Loucy (cell line): ENCODE measurements around the gene COX4I2.

Source experiments
- EZH2phosphoT487 ChIP-seq: fragments of 200-600 bp; IDR thresholded peaks from 2 replicates; pipeline ENCODE4 v1.6.1; 2018; ENCODE audit warnings: antibody characterized with exemption, mild to moderate bottlenecking, moderate library complexity, borderline replicate concordance
- TF ChIP-seq, protein P1 (sequence below): fragments of 200-600 bp; sonication (generic); conservative IDR thresholded peaks from 2 replicates; pipeline ENCODE4 v1.5.1; 2014; ENCODE audit warnings: mild to moderate bottlenecking, antibody characterized with exemption, low read length

DNA sequence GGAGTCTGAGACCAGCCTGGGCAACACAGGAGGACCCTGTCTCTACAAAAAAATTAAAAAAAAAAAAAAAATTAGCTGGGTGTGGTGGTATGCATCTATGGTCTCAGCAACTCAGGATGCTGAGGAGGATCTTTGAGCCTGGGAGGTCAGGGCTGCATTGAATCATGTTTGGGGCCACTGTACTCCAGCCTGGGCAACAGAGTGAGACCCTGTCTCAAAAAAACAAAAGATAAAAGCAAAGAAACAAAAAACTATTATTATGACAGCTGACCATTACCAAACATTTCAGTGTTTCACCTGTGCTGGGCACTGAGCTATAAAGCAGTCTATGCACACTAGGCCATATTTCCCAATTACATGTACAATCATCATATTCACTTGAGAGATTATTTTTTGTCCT lies 35.7 kb downstream of the COX4I2 start:
- TF ChIP-seq, protein P1, sequence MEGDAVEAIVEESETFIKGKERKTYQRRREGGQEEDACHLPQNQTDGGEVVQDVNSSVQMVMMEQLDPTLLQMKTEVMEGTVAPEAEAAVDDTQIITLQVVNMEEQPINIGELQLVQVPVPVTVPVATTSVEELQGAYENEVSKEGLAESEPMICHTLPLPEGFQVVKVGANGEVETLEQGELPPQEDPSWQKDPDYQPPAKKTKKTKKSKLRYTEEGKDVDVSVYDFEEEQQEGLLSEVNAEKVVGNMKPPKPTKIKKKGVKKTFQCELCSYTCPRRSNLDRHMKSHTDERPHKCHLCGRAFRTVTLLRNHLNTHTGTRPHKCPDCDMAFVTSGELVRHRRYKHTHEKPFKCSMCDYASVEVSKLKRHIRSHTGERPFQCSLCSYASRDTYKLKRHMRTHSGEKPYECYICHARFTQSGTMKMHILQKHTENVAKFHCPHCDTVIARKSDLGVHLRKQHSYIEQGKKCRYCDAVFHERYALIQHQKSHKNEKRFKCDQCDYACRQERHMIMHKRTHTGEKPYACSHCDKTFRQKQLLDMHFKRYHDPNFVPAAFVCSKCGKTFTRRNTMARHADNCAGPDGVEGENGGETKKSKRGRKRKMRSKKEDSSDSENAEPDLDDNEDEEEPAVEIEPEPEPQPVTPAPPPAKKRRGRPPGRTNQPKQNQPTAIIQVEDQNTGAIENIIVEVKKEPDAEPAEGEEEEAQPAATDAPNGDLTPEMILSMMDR: no peak
- no peak for TF ChIP-seq EZH2phosphoT487
